Measurements from ENCODE around the gene WFDC13. TPM values are rescaled to one million over a fixed set of nuclear protein-coding genes. Genes with fewer than 3 reads are reported as not detected.
A peak's percentile ranks its signal among the peaks of the same experiment; 100 is the strongest.

The WFDC13 gene
- total RNA-seq, 6 donors from 2014 or later: not detected

- Histone ChIP-seq H3K4me3 (no peak overlapping the region), H3K27me3 (no peaks in the 10 kb centered on the region), H3K4me1 (no peaks in the 10 kb centered on the region), H3K9me3 (no peaks in the 10 kb centered on the region), H3K27ac (no peak overlapping the region), H3K36me3 (no peaks in the 10 kb centered on the region)
- DNase-seq (no peak), ATAC-seq (ENCODE audit: low FRiP score in 2 of 2) (peak in 1 of 2 donors; percentile 26)
- no peak for TF ChIP-seq EP300 (IDR thresholded peaks at IDR 0.05)
- no peak for TF ChIP-seq CTCF (IDR thresholded peaks at IDR 0.05)
- 95 to 96% methylated on average over 2 to 4 of the region's 4 CpGs for WGBS, 2 donors
These were observed 56.3 kb downstream of the WFDC13 start for GRCh38 chr20:45758096-45758495.

Small RNA genes within 50 kb of the gene (small RNA-seq; reads per million reads assigned to genes)
- gene MIR3617 (0 to 0.31 (median 0.03) reads per million in 4 donors), gene SPINT5P (0 to 0.07 (median 0) reads per million in 4 donors)

Other genes with a start within 250 kb of the WFDC13 start
- gene WFDC2, start 232.3 kb upstream of the WFDC13 start, total RNA-seq: 100 to 1,000 TPM in 5 of 6 donors, 10 to 100 TPM in 1; 91.7 to 163 (median 135) TPM
- gene SPINT3, start 186.4 kb upstream of the WFDC13 start, total RNA-seq: not detected
- 1 to 10 TPM in 2 of 6 donors, not detected in 4; 1.6 to 1.8 TPM for gene WFDC6, start 162.6 kb upstream of the WFDC13 start, total RNA-seq
- 1 to 10 TPM in 1 of 6 donors, under 1 TPM in 2, not detected in 3; 0.15 to 3.7 (median 0.47) TPM for gene EPPIN, start 154.6 kb upstream of the WFDC13 start, total RNA-seq
- gene WFDC8, start 122.8 kb upstream of the WFDC13 start, total RNA-seq: not detected
- gene WFDC10A, start 72.3 kb upstream of the WFDC13 start, total RNA-seq: not detected
- gene WFDC9, start 70.8 kb upstream of the WFDC13 start, total RNA-seq: not detected
- not detected for gene WFDC11, start 31.8 kb upstream of the WFDC13 start, total RNA-seq
- 1 to 10 TPM in 4 of 6 donors, not detected in 2; 1.1 to 9.4 (median 1.6) TPM for gene WFDC10B, start 3.0 kb downstream of the WFDC13 start, total RNA-seq
- not detected for gene SPINT4, start 20.3 kb downstream of the WFDC13 start, total RNA-seq
- 1 to 10 TPM in 4 of 6 donors, under 1 TPM in 1, not detected in 1; 1.00 to 7.1 (median 2.4) TPM for gene WFDC3, start 89.8 kb downstream of the WFDC13 start, total RNA-seq
- 10 to 100 TPM; 36.8 to 61.8 (median 46.5) TPM for gene DNTTIP1, start 89.9 kb downstream of the WFDC13 start, total RNA-seq
- 10 to 100 TPM in 1 of 6 donors, 1 to 10 TPM in 3, not detected in 2; 1.1 to 12.5 (median 3.5) TPM for gene UBE2C, start 110.6 kb downstream of the WFDC13 start, total RNA-seq
- 1 to 10 TPM in 1 of 6 donors, under 1 TPM in 2, not detected in 3; 0.37 to 1.1 (median 0.80) TPM for gene TNNC2, start 125.3 kb downstream of the WFDC13 start, total RNA-seq
- gene SNX21, start 131.8 kb downstream of the WFDC13 start, total RNA-seq: 100 to 1,000 TPM in 1 of 6 donors, 10 to 100 TPM in 5; 23.9 to 117 (median 52.9) TPM
- 10 to 100 TPM; 23.9 to 46.8 (median 31.5) TPM for gene ACOT8, start 155.4 kb downstream of the WFDC13 start, total RNA-seq
- gene ZSWIM3, start 155.6 kb downstream of the WFDC13 start, total RNA-seq: 1 to 10 TPM; 2.4 to 7.3 (median 3.9) TPM
- 1 to 10 TPM; 4.2 to 9.7 (median 8.6) TPM for gene ZSWIM1, start 179.2 kb downstream of the WFDC13 start, total RNA-seq
- gene SPATA25, start 185.6 kb downstream of the WFDC13 start, total RNA-seq: 10 to 100 TPM in 1 of 6 donors, 1 to 10 TPM in 5; 1.3 to 11.5 (median 1.6) TPM
- 10 to 100 TPM in 1 of 6 donors, 1 to 10 TPM in 5; 3.9 to 31.4 (median 5.5) TPM for gene NEURL2, start 189.2 kb downstream of the WFDC13 start, total RNA-seq
- gene CTSA, start 189.3 kb downstream of the WFDC13 start, total RNA-seq: 100 to 1,000 TPM; 109 to 176 (median 155) TPM
- gene PLTP, start 210.1 kb downstream of the WFDC13 start, total RNA-seq: 100 to 1,000 TPM in 2 of 6 donors, 10 to 100 TPM in 4; 28.9 to 169 (median 57.8) TPM
- gene PCIF1, start 232.6 kb downstream of the WFDC13 start, total RNA-seq: 10 to 100 TPM; 41.7 to 59.7 (median 47.1) TPM